Activated CD4-positive, alpha-beta T cell treated with anti-CD3 and anti-CD28 coated beads, Interleukin-2, amount 10 ng/mL, durations not matched to agents 24 days and 14 days (primary cell): Measurements from ENCODE around the gene INHA. TPM values are rescaled to one million over a fixed set of nuclear protein-coding genes. Genes with fewer than 3 reads are reported as not detected.

Source experiments
- DNase-seq: peaks from one replicate; pipeline ENCODE4 v3.0.0; 2022
- H3K27ac Mint-ChIP-seq: one replicate; pipeline ENCODE4 v1.8.0; 2022; ENCODE audit warnings: mild to moderate bottlenecking, mixed read lengths
- H3K27me3 Mint-ChIP-seq: one replicate; pipeline ENCODE4 v1.8.0; 2022; ENCODE audit warnings: mixed read lengths
- H3K36me3 Mint-ChIP-seq: one replicate; pipeline ENCODE4 v1.8.0; 2022; ENCODE audit warnings: low read depth, mild to moderate bottlenecking, mixed read lengths
- H3K4me1 Mint-ChIP-seq: one replicate; pipeline ENCODE4 v1.8.0; 2021; ENCODE audit warnings: mixed read lengths
- H3K4me3 Mint-ChIP-seq: one replicate; pipeline ENCODE4 v1.8.0; 2022; ENCODE audit warnings: mild to moderate bottlenecking, moderate library complexity, mixed read lengths
- H3K9me3 Mint-ChIP-seq: one replicate; pipeline ENCODE4 v1.8.0; 2021; ENCODE audit warnings: mixed read lengths
- intact Hi-C: fragments of 100-400 bp; cut with micrococcal nuclease; formaldehyde crosslinking; loops from one replicate; pipeline ENCODE4 v1.15.1; 2023
- total RNA-seq: library from RNA; stranded (reverse); gene quantifications from 2 replicates; pipeline ENCODE4 v1.2.3, GENCODE V29; 2022

The INHA gene
- total RNA-seq, 1 donor from 2014 or later, result not detected

GRCh38 chr2:219593154-219593553 is 21.0 kb downstream of the INHA start:
- Mint-ChIP-seq H3K4me3 (no peak overlapping the region), H3K4me1 (peaks cover 11% of the 10 kb centered on the region), H3K27me3 (peaks cover 2% of the 10 kb centered on the region), H3K36me3 (no peaks in the 10 kb centered on the region), H3K27ac (no peak overlapping the region), H3K9me3 (no peaks in the 10 kb centered on the region)
- no peak for DNase-seq
- intact Hi-C loops, result no loop called here

- H3K4me3 Mint-ChIP-seq, result no peak overlapping the region
- H3K27me3 Mint-ChIP-seq, result peaks cover 2% of the 10 kb centered on the region
- intact Hi-C loops, result loop anchor here (5.0 kb wide), 1 partner anchor 47 kb away; no protein-coding TSS in a partner anchor
- H3K4me1 Mint-ChIP-seq, result peaks cover 20% of the 10 kb centered on the region
- DNase-seq, result no peak
- H3K36me3 Mint-ChIP-seq, result no peaks in the 10 kb centered on the region
- no peak overlapping the region for H3K27ac Mint-ChIP-seq
- H3K9me3 Mint-ChIP-seq, result no peaks in the 10 kb centered on the region
These were observed 23.1 kb downstream of the INHA start for GRCh38 chr2:219595256-219595655.

- H3K27me3 Mint-ChIP-seq, result peaks cover 2% of the 10 kb centered on the region
- H3K27ac Mint-ChIP-seq, result peak overlapping the region; percentile 98
- H3K4me1 Mint-ChIP-seq, result peaks cover 22% of the 10 kb centered on the region
- H3K36me3 Mint-ChIP-seq, result peaks cover 9% of the 10 kb centered on the region
- no peaks in the 10 kb centered on the region for H3K9me3 Mint-ChIP-seq
- intact Hi-C loops, result loop anchor here (1.0 to 5.0 kb wide), 5 partner anchors 45 to 352 kb away; partner anchors contain the start of genes CHPF, GLB1L, GMPPA and STK16
- peak overlapping the region; percentile 98 for H3K4me3 Mint-ChIP-seq
- DNase-seq, result no peak
These were observed 24.9 kb downstream of the INHA start for GRCh38 chr2:219596954-219597551.

DNA sequence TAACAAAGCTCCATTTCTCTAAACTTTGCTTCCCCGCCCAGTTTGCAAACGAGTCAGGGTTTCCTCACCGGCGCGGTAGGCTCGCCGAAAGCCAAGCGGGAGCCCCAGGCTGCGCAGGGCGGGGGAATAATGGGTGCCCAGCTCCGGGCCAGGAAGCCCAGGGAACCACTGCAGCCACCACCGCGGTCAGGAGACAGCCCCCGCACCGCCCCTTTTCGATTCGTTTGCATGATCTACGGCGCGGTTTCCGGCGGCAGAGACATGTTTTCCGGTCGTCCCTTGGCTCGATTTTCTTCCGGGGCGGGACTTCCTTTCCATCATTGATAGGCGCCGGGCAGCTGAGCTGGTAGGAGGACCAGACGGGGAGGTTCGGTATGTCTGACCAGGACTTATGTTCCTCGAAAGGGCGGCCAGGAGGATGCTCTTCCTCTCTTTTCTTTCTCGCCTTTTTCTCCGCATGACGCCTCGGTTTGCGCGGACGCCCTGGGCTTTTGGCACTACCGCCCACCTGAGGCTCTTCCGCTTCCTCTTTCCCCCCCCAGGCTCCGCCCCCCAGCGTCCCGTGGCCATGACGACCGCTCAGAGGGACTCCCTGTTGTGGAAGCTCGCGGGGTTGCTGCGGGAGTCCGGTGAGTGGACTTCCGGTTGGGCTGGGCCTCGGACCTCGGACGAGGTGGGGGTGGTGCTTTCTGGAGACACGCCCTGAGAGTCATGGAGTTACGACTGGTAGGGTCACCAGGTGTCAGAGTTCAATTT is 25.6 kb downstream of the INHA start, which contains the start of gene STK11IP:
STK11IP (plus strand) TSS at position 306 of the 756 bp plus-strand sequence; CDS start at position 569, 263 bp downstream.
- DNase-seq, result peak; percentile 98
- Mint-ChIP-seq H3K4me3 (peak within 1 kb of the TSS; percentile 98), H3K27me3 (peaks cover 2% of the 10 kb centered on the region), H3K36me3 (peaks cover 14% of the 10 kb centered on the region), H3K9me3 (no peaks in the 10 kb centered on the region), H3K27ac (peak within 1 kb of the TSS; percentile 98), H3K4me1 (peaks cover 22% of the 10 kb centered on the region)
- intact Hi-C loops, result loop anchor here (1.0 to 5.0 kb wide), 6 partner anchors 45 to 353 kb away; partner anchors contain the start of genes CHPF, GLB1L, GMPPA and STK16

GRCh38 chr2:219598308-219599078 is 26.4 kb downstream of the INHA start:
- H3K4me3 Mint-ChIP-seq, result peak overlapping the region; percentile 98
- H3K27me3 Mint-ChIP-seq, result peaks cover 2% of the 10 kb centered on the region
- no peak for DNase-seq
- peaks cover 14% of the 10 kb centered on the region for H3K36me3 Mint-ChIP-seq
- H3K4me1 Mint-ChIP-seq, result peaks cover 22% of the 10 kb centered on the region
- H3K27ac Mint-ChIP-seq, result peak overlapping the region; percentile 98
- no peaks in the 10 kb centered on the region for H3K9me3 Mint-ChIP-seq
- intact Hi-C loops, result loop anchor here (1.0 to 5.0 kb wide), 2 partner anchors 44 to 210 kb away; no protein-coding TSS in a partner anchor

DNA sequence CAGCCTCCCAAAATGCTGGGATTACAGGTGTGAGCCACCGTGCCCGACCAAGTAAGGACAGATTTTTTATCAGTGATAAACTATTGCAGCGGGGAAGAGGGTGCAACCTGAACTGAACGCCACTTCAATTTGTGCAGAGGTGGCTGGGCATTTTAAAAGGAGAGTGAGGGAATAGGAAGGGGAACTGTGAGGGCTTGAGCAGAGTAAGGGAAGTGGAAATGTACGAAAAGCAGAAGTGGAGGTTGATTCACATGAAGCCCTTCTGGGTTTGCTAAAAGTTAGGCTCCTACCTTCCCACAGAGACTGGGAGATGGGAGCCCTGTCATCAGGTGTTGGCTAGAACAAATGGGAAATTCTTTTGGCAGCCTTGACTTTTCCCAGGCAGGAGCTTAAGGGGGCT is 31.7 kb downstream of the INHA start:
- intact Hi-C loops, result no loop called here
- Mint-ChIP-seq H3K27ac (no peak overlapping the region), H3K4me1 (peaks cover 7% of the 10 kb centered on the region), H3K9me3 (no peaks in the 10 kb centered on the region), H3K36me3 (peaks cover 34% of the 10 kb centered on the region), H3K4me3 (no peak overlapping the region), H3K27me3 (no peaks in the 10 kb centered on the region)
- no peak for DNase-seq

- Mint-ChIP-seq H3K4me3 (no peak overlapping the region), H3K36me3 (peaks cover 33% of the 10 kb centered on the region), H3K27me3 (no peaks in the 10 kb centered on the region), H3K27ac (no peak overlapping the region), H3K9me3 (no peaks in the 10 kb centered on the region), H3K4me1 (peaks cover 2% of the 10 kb centered on the region)
- intact Hi-C loops, result no loop called here
- DNase-seq, result no peak
These were observed 33.5 kb downstream of the INHA start for GRCh38 chr2:219605607-219605954.

DNA sequence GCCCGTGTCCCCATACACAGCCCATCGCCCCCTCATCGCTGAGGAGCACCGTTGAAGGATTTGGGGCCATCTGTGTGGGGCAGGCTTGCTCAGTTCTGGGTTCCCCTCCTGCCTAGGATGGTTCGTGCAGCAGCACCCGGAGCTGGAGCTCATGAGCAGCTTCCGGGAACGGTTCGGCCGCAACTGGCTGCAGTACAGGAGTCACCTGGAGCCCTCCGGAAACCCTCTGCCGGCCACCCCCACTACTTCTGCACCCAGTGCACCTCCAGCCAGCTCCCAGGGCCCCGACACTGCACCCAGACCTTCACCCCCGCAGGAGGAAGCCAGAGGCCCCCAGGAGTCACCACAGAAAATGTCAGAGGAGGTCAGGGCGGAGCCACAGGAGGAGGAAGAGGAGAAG is 35.8 kb downstream of the INHA start:
- H3K4me3 Mint-ChIP-seq, result no peak overlapping the region
- no peaks in the 10 kb centered on the region for H3K9me3 Mint-ChIP-seq
- intact Hi-C loops, result no loop called here
- peaks cover 23% of the 10 kb centered on the region for H3K36me3 Mint-ChIP-seq
- H3K4me1 Mint-ChIP-seq, result peaks cover 5% of the 10 kb centered on the region
- H3K27me3 Mint-ChIP-seq, result no peaks in the 10 kb centered on the region
- DNase-seq, result no peak
- H3K27ac Mint-ChIP-seq, result no peak overlapping the region

GRCh38 chr2:219608399-219608964 is 36.4 kb downstream of the INHA start:
- Mint-ChIP-seq H3K4me3 (no peak overlapping the region), H3K36me3 (peaks cover 23% of the 10 kb centered on the region), H3K9me3 (no peaks in the 10 kb centered on the region), H3K27ac (no peak overlapping the region), H3K27me3 (no peaks in the 10 kb centered on the region), H3K4me1 (peaks cover 5% of the 10 kb centered on the region)
- DNase-seq, result no peak
- intact Hi-C loops, result no loop called here

DNA sequence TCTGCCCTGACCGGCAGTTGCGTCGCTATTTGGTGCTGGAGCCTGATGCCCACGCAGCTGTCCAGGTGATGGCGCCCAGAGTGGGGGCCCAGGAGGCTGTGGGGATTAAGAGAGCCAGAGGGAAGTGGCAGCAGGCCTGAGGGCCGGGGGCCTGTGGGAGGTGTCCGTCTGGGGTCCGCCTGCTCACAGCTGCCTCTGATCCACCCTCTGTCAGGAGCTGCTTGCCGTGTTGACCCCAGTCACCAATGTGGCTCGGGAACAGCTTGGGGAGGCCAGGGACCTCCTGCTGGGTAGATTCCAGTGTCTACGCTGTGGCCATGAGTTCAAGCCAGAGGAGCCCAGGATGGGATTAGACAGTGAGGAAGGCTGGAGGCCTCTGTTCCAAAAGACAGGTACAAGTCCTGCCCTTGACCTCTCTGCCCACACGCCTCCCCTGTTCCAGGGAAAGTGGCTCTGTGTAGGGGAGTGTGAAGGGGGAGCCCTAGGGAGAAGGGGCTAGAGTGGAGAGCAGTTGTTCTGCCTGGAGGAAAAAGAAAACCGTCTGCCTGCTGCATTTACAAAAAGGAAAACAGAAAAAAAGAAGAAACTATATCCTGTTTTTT is 37.1 kb downstream of the INHA start:
- Mint-ChIP-seq H3K36me3 (peaks cover 19% of the 10 kb centered on the region), H3K27me3 (no peaks in the 10 kb centered on the region), H3K9me3 (no peaks in the 10 kb centered on the region), H3K4me3 (no peak overlapping the region), H3K4me1 (peaks cover 5% of the 10 kb centered on the region), H3K27ac (no peak overlapping the region)
- intact Hi-C loops, result no loop called here
- no peak for DNase-seq

DNA sequence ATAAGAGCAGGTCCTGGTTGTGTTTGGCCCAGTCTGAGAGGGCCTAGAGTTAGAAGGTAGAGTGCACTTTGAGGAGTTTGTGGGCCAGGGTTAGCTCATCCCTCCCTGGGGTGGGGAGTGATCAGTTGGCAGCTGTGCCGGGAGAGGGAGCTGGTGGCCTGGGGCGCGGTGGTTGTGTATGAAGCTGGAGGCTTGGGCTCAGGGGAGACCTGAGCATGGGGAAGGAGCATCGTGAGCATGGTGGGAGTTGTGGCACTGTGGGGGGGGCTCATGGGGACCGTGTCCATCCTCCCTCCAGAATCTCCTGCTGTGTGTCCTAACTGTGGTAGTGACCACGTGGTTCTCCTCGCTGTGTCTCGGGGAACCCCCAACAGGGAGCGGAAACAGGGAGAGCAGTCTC is 39.2 kb downstream of the INHA start:
- peaks cover 5% of the 10 kb centered on the region for H3K4me1 Mint-ChIP-seq

GRCh38 chr2:219611866-219612576 is 39.9 kb downstream of the INHA start:
- no peaks in the 10 kb centered on the region for H3K27me3 Mint-ChIP-seq
- no peak overlapping the region for H3K4me3 Mint-ChIP-seq
- H3K4me1 Mint-ChIP-seq, result peaks cover 5% of the 10 kb centered on the region
- DNase-seq, result no peak
- H3K9me3 Mint-ChIP-seq, result no peaks in the 10 kb centered on the region
- no peak overlapping the region for H3K27ac Mint-ChIP-seq
- intact Hi-C loops, result no loop called here
- H3K36me3 Mint-ChIP-seq, result peaks cover 22% of the 10 kb centered on the region

More for the DNA sequence above, 39.2 kb downstream of the INHA start:
- no peak for DNase-seq
- Mint-ChIP-seq H3K4me3 (no peak overlapping the region), H3K36me3 (peaks cover 22% of the 10 kb centered on the region), H3K27me3 (no peaks in the 10 kb centered on the region), H3K9me3 (no peaks in the 10 kb centered on the region), H3K27ac (no peak overlapping the region)
- intact Hi-C loops, result no loop called here
